Heart left ventricle (tissue), 16 donors: ENCODE data around the gene TBL1X. TPM values are rescaled to one million over a fixed set of nuclear protein-coding genes. Genes with fewer than 3 reads are reported as not detected.
A peak's percentile ranks its signal among the peaks of the same experiment; 100 is the strongest.

Experiments
- ATAC-seq, 4 donors: fragments of 200-7000 bp; cut with Tn5 transposase; one replicate each; pipeline ENCODE4 v1.9.1; 2020 to 2022; ENCODE audit warnings: moderate library complexity in 4 of 4, mild to moderate bottlenecking in 3 of 4, moderate number of reproducible peaks in 1 of 4
- DNase-seq, 5 donors: peaks; one replicate each; pipeline ENCODE4 v3.0.0-alpha.2; 2020
- H3K27ac ChIP-seq, 12 donors: fragments of 200-600 bp; sonication (generic) in 4 of 12; one replicate each; pipeline versions ENCODE4 v1.5.0 to v1.8.0; 2016 to 2022; ENCODE audit warnings: mild to moderate bottlenecking in 2 of 12
- H3K27me3 ChIP-seq, 9 donors: fragments of 200-600 bp; sonication (generic) in 2 of 9; one replicate each; pipeline versions ENCODE4 v1.5.1 to v1.8.0; 2016 to 2022; ENCODE audit warnings: mild to moderate bottlenecking in 3 of 9
- H3K36me3 ChIP-seq, 9 donors: fragments of 200-600 bp; sonication (generic) in 2 of 9; one replicate each; pipeline versions ENCODE4 v1.5.0 to v1.8.0; 2018 to 2022; ENCODE audit warnings: mild to moderate bottlenecking in 2 of 9
- H3K4me1 ChIP-seq, 12 donors: fragments of 200-600 bp; sonication (generic) in 4 of 12; one replicate each; pipeline versions ENCODE4 v1.5.0 to v1.8.0; 2016 to 2022; ENCODE audit warnings: mild to moderate bottlenecking in 3 of 12
- H3K4me3 ChIP-seq, 12 donors: fragments of 200-600 bp; sonication (generic) in 4 of 12; one replicate each; pipeline versions ENCODE4 v1.5.0 to v1.8.0; 2017 to 2022; ENCODE audit warnings: mild to moderate bottlenecking in 9 of 12, moderate library complexity in 4 of 12
- H3K9me3 ChIP-seq, 12 donors: fragments of 200-600 bp; sonication (generic) in 4 of 12; one replicate each; pipeline versions ENCODE4 v1.5.0 to v1.8.0; 2016 to 2022; ENCODE audit warnings: mild to moderate bottlenecking in 1 of 12
- CTCF ChIP-seq, 12 donors: fragments of 200-600 bp; sonication (generic) in 4 of 12; IDR thresholded peaks; one replicate each; pipeline versions ENCODE4 v1.5.0 to v1.8.0; 2018 to 2022; ENCODE audit warnings: antibody characterized with exemption in 12 of 12, mild to moderate bottlenecking in 5 of 12
- POLR2A ChIP-seq, 2 donors: fragments of 450-650 bp; IDR thresholded peaks; one replicate each; pipeline ENCODE4 v1.6.1; 2017; ENCODE audit warnings: antibody characterized with exemption in 2 of 2, mild to moderate bottlenecking in 2 of 2, moderate library complexity in 2 of 2
- WGBS, 4 donors: extraction: QIAGEN DNeasy Blood & Tissue Kit in 2 of 4; methylation state at CpG; one replicate each; pipeline versions ENCODE4 v1.1.5 to v1.1.7; 2013 to 2018; 5-methylcytosine and 5-hydroxymethylcytosine counted together
- intact Hi-C, 10 donors: fragments of 100-400 bp; cut with DNase I; formaldehyde crosslinking; loops; one replicate each; pipeline versions ENCODE4 v1.11.1 to v1.14.2; 2022
- long read RNA-seq, 3 donors: library from polyadenylated mRNA; unstranded; transcript quantifications; one replicate each; pipeline ENCODE4 v2.0.0, GENCODE V29; 2020 to 2021
- polyA plus RNA-seq, 2 donors: library from polyadenylated mRNA; stranded (reverse); fragments of 200-250 nt; gene quantifications; one replicate each; pipeline ENCODE4 v1.2.3, GENCODE V29; 2013
- total RNA-seq, 9 donors: library from RNA; depleted of rRNA in 2 of 9; stranded (reverse); fragments of >200 nt in 2 of 9; fragmentation: NEBNext Ultra II Directional in 3 of 9; extraction: Animal tissue kit (Norgen Biotek cat#: 25700) in 3 of 9; gene quantifications; one replicate each; pipeline versions ENCODE4 v1.1.0 to v1.2.4, GENCODE V29; 2016 to 2023
- donor health status: ischemic (EF 13 %, LVEDD 7.1; RV severe dilation, severe dysfunction).
- donor health status: healthy with polysubstance abuse.
- donor health status: DM: no; HTN: yes; CAD: no.
- donor health status: DM: no; HTN: no; CAD: no.
- donor health status: ischemic (EF 25% LVEDD 6.9; RV normal size, moderate dysfunction).
- donor health status: ischemic (EF 25% LVEDD 5.7; RV mildly dilated, moderate dysfunction).
- donor health status: healthy.
- donor health status: DM: yes; HTN: yes; CAD: no.
- donor health status: ischemic (EF 35%, LVEDD 5.7; RV mildly dilated, moderate dysfunction).
- donor health status: nonischemic (EF 11% LVEDD 7.7; RV severe dilation, severe dysfunction).
- donor health status: DM: yes; HTN: yes; CAD: no.
- donor health status: PGD.
- donor health status: ischemic (EF 29% LVEDD 5.4; RV normal size, mild dysfunction).
- donor health status: nonischemic (EF 23%, LVEDD 6.1; RV moderate dilation, normal function).

Gene TBL1X
- total RNA-seq: 10 to 100 TPM in 5 of 9 donors, 1 to 10 TPM in 4; 9.2 to 30.7 (median 10.3) TPM
- polyA plus RNA-seq: 1 to 10 TPM; 2.4 to 8.3 TPM
- long read RNA-seq, donor 1, full-length matches to known transcripts: 2 of 14 reads
- long read RNA-seq, donor 1, partial matches to known transcripts: 1 of 14 reads
- long read RNA-seq, donor 1, other reads (novel, unspliced or antisense): 11 of 14 reads
- long read RNA-seq, donor 2, full-length matches to known transcripts: 1 of 22 reads
- long read RNA-seq, donor 2, partial matches to known transcripts: 7 of 22 reads
- long read RNA-seq, donor 2, other reads (novel, unspliced or antisense): 14 of 22 reads
- long read RNA-seq, donor 3, partial matches to known transcripts: 2 of 11 reads
- long read RNA-seq, donor 3, other reads (novel, unspliced or antisense): 9 of 11 reads

- DNase-seq (peak; percentile 59 to 78 (median 69)), ATAC-seq (peak in 3 of 4 donors; percentile 60 to 67 (median 62))
- intact Hi-C loops: loop anchor here in 9 of 10 donors (5.0 to 10.0 kb wide), 12 partner anchors 53 to 492 kb away; no protein-coding TSS in a partner anchor
- Histone ChIP-seq H3K4me3 (peak within 1 kb of the TSS; percentile 63 to 84 (median 71)), H3K4me1 (peaks cover 0 to 39% (median 12%) of the 10 kb centered on the region in 12 donors), H3K27me3 (peaks cover 0 to 59% (median 0%) of the 10 kb centered on the region in 9 donors), H3K27ac (peak within 1 kb of the TSS in 10 of 12 donors; percentile 40 to 86 (median 76)), H3K36me3 (no peaks in the 10 kb centered on the region), H3K9me3 (no peaks in the 10 kb centered on the region)
- TF ChIP-seq CTCF (IDR thresholded peaks at IDR 0.05) (no peak), POLR2A (IDR thresholded peaks at IDR 0.05) (peak in 1 of 2 donors; percentile 31)
- WGBS, 4 donors: 3 to 6% (median 4%) methylated on average over 30 to 99 of the region's 99 CpGs
Observed at GRCh38 chrX:9464435-9465371, at the start of gene TBL1X. TBL1X (plus strand) TSS chrX:9465058; CDS start chrX:9653587, 188,529 bp downstream.

- no peak overlapping the region for H3K4me3 ChIP-seq
- no peaks in the 10 kb centered on the region for H3K36me3 ChIP-seq
- no peak for ATAC-seq
- no peaks in the 10 kb centered on the region for H3K4me1 ChIP-seq
- peaks cover 0 to under 1% (median 0%) of the 10 kb centered on the region in 12 donors for H3K9me3 ChIP-seq
- H3K27ac ChIP-seq: no peak overlapping the region
- DNase-seq: no peak
- intact Hi-C loops: no loop called here
- WGBS, 4 donors: 45 to 62% (median 58%) methylated on average over 6 of the region's 6 CpGs
- no peak for TF ChIP-seq POLR2A (IDR thresholded peaks at IDR 0.05)
- TF ChIP-seq CTCF (IDR thresholded peaks at IDR 0.05): no peak
- H3K27me3 ChIP-seq: peaks cover 0 to 21% (median 0%) of the 10 kb centered on the region in 9 donors
Observed at GRCh38 chrX:9416562-9417348, 48.1 kb upstream of the TBL1X start.

- TF ChIP-seq POLR2A (IDR thresholded peaks at IDR 0.05) (no peak), CTCF (IDR thresholded peaks at IDR 0.05) (no peak)
- Histone ChIP-seq H3K27ac (no peak overlapping the region), H3K4me3 (no peak overlapping the region), H3K36me3 (no peaks in the 10 kb centered on the region), H3K27me3 (peaks cover 0 to 22% (median 0%) of the 10 kb centered on the region in 9 donors), H3K4me1 (no peaks in the 10 kb centered on the region), H3K9me3 (no peaks in the 10 kb centered on the region)
- DNase-seq (no peak), ATAC-seq (no peak)
- WGBS, 4 donors: 71 to 87% (median 78%) methylated on average over 6 of the region's 6 CpGs
- intact Hi-C loops: no loop called here
Observed at GRCh38 chrX:9418262-9418661, 46.6 kb upstream of the TBL1X start.
